H9 (cell line): ENCODE data around the gene RGL4. TPM values are rescaled to one million over a fixed set of nuclear protein-coding genes. Genes with fewer than 3 reads are reported as not detected.

Experiments
- DNase-seq: peaks from one replicate; pipeline ENCODE4 v3.0.0-alpha.2; 2017
- H2AFZ ChIP-seq: one replicate; pipeline ENCODE4 v1.6.1; 2013; ENCODE audit warnings: mild to moderate bottlenecking, low read length, control low read depth, moderate library complexity
- H2AK5ac ChIP-seq: 2 replicates; pipeline ENCODE4 v1.6.1; 2013; ENCODE audit warnings: low read length, control low read depth, mixed read lengths; ENCODE audit not compliant: insufficient read length
- H2BK120ac ChIP-seq: one replicate; pipeline ENCODE4 v1.6.1; 2013; ENCODE audit warnings: low read depth, mild to moderate bottlenecking, low read length, control low read depth, inconsistent platforms; ENCODE audit not compliant: poor library complexity, severe bottlenecking
- H2BK12ac ChIP-seq: 2 replicates; pipeline ENCODE4 v1.6.1; 2013; ENCODE audit warnings: low read length, control low read depth, mixed read lengths, low read depth; ENCODE audit not compliant: insufficient read length
- H2BK15ac ChIP-seq: 2 replicates; pipeline ENCODE4 v1.6.1; 2013; ENCODE audit warnings: low read depth, low read length, control low read depth
- H2BK20ac ChIP-seq: one replicate; pipeline ENCODE4 v1.6.1; 2013; ENCODE audit warnings: low read depth, mild to moderate bottlenecking, low read length, control low read depth, inconsistent platforms; ENCODE audit not compliant: poor library complexity, severe bottlenecking
- H2BK5ac ChIP-seq: 2 replicates; pipeline ENCODE4 v1.6.1; 2013; ENCODE audit warnings: low read length, control low read depth, mixed read lengths; ENCODE audit not compliant: insufficient read length
- H3K14ac ChIP-seq: 2 replicates; pipeline ENCODE4 v1.6.1; 2013; ENCODE audit warnings: low read length, control low read depth; ENCODE audit not compliant: insufficient read depth
- H3K18ac ChIP-seq: 2 replicates; pipeline ENCODE4 v1.6.1; 2013; ENCODE audit warnings: low read depth, mild to moderate bottlenecking, mixed read lengths, low read length, control low read depth; ENCODE audit not compliant: insufficient read length
- H3K23ac ChIP-seq: 2 replicates; pipeline ENCODE4 v1.6.1; 2013; ENCODE audit warnings: low read length, control low read depth, mixed read lengths, low read depth; ENCODE audit not compliant: insufficient read length
- H3K23me2 ChIP-seq: 2 replicates; pipeline ENCODE4 v1.6.1; 2013; ENCODE audit warnings: low read depth, mild to moderate bottlenecking, mixed read lengths, low read length, control low read depth; ENCODE audit not compliant: insufficient read length, poor library complexity, severe bottlenecking
- H3K27ac ChIP-seq: 2 replicates; pipeline ENCODE4 v1.5.1; 2013; ENCODE audit warnings: low read length, control low read depth, mixed read lengths, low read depth; ENCODE audit not compliant: insufficient read length
- H3K27me3 ChIP-seq: 2 replicates; pipeline ENCODE4 v1.6.1; 2013; ENCODE audit warnings: low read length, control low read depth, inconsistent platforms; ENCODE audit not compliant: insufficient read depth
- H3K4ac ChIP-seq: 2 replicates; pipeline ENCODE4 v1.6.1; 2013; ENCODE audit warnings: low read depth, mild to moderate bottlenecking, control low read depth, inconsistent platforms, low read length, moderate library complexity
- H3K4me1 ChIP-seq: 2 replicates; pipeline ENCODE4 v1.6.1; 2013; ENCODE audit warnings: low read length, control low read depth, inconsistent platforms; ENCODE audit not compliant: insufficient read depth
- H3K4me2 ChIP-seq: 2 replicates; pipeline ENCODE4 v1.6.1; 2013; ENCODE audit warnings: low read length, control low read depth, mixed read lengths; ENCODE audit not compliant: insufficient read length, insufficient read depth
- H3K56ac ChIP-seq: 2 replicates; pipeline ENCODE4 v1.6.1; 2013; ENCODE audit warnings: low read depth, mild to moderate bottlenecking, mixed read lengths, low read length, control low read depth; ENCODE audit not compliant: insufficient read length
- H3K79me1 ChIP-seq: 2 replicates; pipeline ENCODE4 v1.6.1; 2013; ENCODE audit warnings: low read depth, mild to moderate bottlenecking, moderate library complexity, low read length, control low read depth, inconsistent platforms; ENCODE audit not compliant: insufficient read depth, poor library complexity, severe bottlenecking
- H3K79me2 ChIP-seq: 2 replicates; pipeline ENCODE4 v1.6.1; 2013; ENCODE audit warnings: low read length, control low read depth, inconsistent platforms; ENCODE audit not compliant: insufficient read depth
- H3K9ac ChIP-seq: 2 replicates; pipeline ENCODE4 v1.6.1; 2013; ENCODE audit warnings: low read length, control low read depth, mixed read lengths; ENCODE audit not compliant: insufficient read length; ENCODE audit errors: extremely low read depth
- H3K9me3 ChIP-seq: one replicate; pipeline ENCODE4 v1.6.1; 2013; ENCODE audit warnings: low read depth, low read length, inconsistent platforms; ENCODE audit not compliant: control insufficient read depth
- H3T11ph ChIP-seq: one replicate; pipeline ENCODE4 v1.6.1; 2013; ENCODE audit warnings: mild to moderate bottlenecking, low read length, control low read depth, inconsistent platforms
- H4K20me1 ChIP-seq: one replicate; pipeline ENCODE4 v1.6.1; 2013; ENCODE audit not compliant: control insufficient read depth, insufficient read length, insufficient read depth
- H4K5ac ChIP-seq: 2 replicates; pipeline ENCODE4 v1.6.1; 2013; ENCODE audit warnings: low read depth, mild to moderate bottlenecking, mixed read lengths, low read length, control low read depth; ENCODE audit not compliant: insufficient read length
- H4K8ac ChIP-seq: replicated peaks from 2 replicates; pipeline ENCODE4 v1.6.1; 2013; ENCODE audit warnings: low read length, control low read depth, mixed read lengths, low read depth; ENCODE audit not compliant: insufficient read length
- H4K91ac ChIP-seq: 2 replicates; pipeline ENCODE4 v1.6.1; 2013; ENCODE audit warnings: low read depth, mild to moderate bottlenecking, moderate library complexity, mixed read lengths, low read length, control low read depth; ENCODE audit not compliant: insufficient read length
- H3K27ac Mint-ChIP-seq, 3 experiments: 2 replicates in 2 of 3; 3 replicates in 1 of 3; pipeline ENCODE4 v1.8.0; 2020 to 2021; ENCODE audit warnings: mixed read lengths in 3 of 3, mild to moderate bottlenecking in 1 of 3, moderate library complexity in 1 of 3
- H3K27me3 Mint-ChIP-seq: 2 replicates; pipeline ENCODE4 v1.8.0; 2021; ENCODE audit warnings: low read depth, mild to moderate bottlenecking, moderate library complexity, mixed read lengths
- H3K36me3 Mint-ChIP-seq, 3 experiments: 2 replicates in 2 of 3; 3 replicates in 1 of 3; pipeline ENCODE4 v1.8.0; 2020 to 2021; ENCODE audit warnings: low read depth in 3 of 3, mixed read lengths in 3 of 3; ENCODE audit not compliant: insufficient read depth in 1 of 3
- H3K4me1 Mint-ChIP-seq, 2 experiments: 2 replicates each; pipeline ENCODE4 v1.8.0; 2020; ENCODE audit warnings: mixed read lengths in 2 of 2
- H3K4me3 Mint-ChIP-seq, 2 experiments: 2 replicates in 1 of 2; 3 replicates in 1 of 2; pipeline ENCODE4 v1.8.0; 2020 to 2021; ENCODE audit warnings: mild to moderate bottlenecking in 2 of 2, mixed read lengths in 2 of 2, moderate library complexity in 1 of 2
- H3K9me3 Mint-ChIP-seq, 2 experiments: 2 replicates in 1 of 2; 3 replicates in 1 of 2; pipeline ENCODE4 v1.8.0; 2020; ENCODE audit warnings: mild to moderate bottlenecking in 2 of 2, mixed read lengths in 2 of 2, moderate library complexity in 1 of 2
- WGBS: extraction: QIAGEN DNeasy Blood & Tissue Kit; methylation state at CpG from one replicate; pipeline ENCODE4 v1.1.7; 2013; ENCODE audit warnings: missing lambda C conversion rate, low lambda C conversion rate, mixed read lengths; ENCODE audit not compliant: insufficient read length; ENCODE audit errors: extremely low coverage; 5-methylcytosine and 5-hydroxymethylcytosine counted together
- total RNA-seq: library from RNA; stranded (reverse); gene quantifications from 2 replicates; pipeline ENCODE4 v1.2.1, GENCODE V29; 2021
- TF ChIP-seq, protein P1 (sequence below): fragments of 200-600 bp; sonication (generic); conservative IDR thresholded peaks from 3 replicates; pipeline ENCODE4 v1.8.0; 2021; ENCODE audit warnings: antibody characterized with exemption, mild to moderate bottlenecking

The RGL4 gene
- total RNA-seq, 1 experiment from 2014 or later, result not detected

DNA sequence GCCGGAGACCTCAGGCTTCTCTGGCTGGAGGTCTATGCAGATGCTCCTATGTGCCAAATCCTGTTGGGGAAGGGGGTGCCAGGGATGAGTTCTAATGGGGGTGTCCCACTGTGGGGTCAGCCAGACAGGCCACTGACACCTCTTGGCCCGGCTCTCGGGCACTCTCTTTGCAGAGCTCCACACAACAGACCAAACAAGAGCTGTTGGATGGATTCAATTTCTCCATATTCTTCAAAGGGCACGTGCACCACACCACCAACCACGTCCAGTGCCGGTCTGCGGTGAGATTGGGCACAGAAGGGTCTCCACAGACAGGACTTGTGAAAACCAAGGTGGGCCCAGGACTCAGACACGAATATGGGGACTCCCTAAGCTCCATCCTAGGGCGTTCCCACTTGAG is 2.2 kb upstream of the RGL4 start:
- no peak overlapping the region for H2BK20ac ChIP-seq

More for the DNA sequence above, 2.2 kb upstream of the RGL4 start:
- no peak overlapping the region for H4K5ac ChIP-seq
- no peaks in the 10 kb centered on the region for H3K9me3 Mint-ChIP-seq
- no peaks in the 10 kb centered on the region for H3K4me1 Mint-ChIP-seq
- no peaks in the 10 kb centered on the region for H3K27me3 ChIP-seq
- H2AFZ ChIP-seq, result no peak overlapping the region
- DNase-seq, result no peak
- peaks cover 14 to 31% (median 26%) of the 10 kb centered on the region in 3 experiments for H3K36me3 Mint-ChIP-seq
- H3K23me2 ChIP-seq, result peaks cover 2% of the 10 kb centered on the region
- no peak overlapping the region for H4K8ac ChIP-seq
- TF ChIP-seq, protein P1, sequence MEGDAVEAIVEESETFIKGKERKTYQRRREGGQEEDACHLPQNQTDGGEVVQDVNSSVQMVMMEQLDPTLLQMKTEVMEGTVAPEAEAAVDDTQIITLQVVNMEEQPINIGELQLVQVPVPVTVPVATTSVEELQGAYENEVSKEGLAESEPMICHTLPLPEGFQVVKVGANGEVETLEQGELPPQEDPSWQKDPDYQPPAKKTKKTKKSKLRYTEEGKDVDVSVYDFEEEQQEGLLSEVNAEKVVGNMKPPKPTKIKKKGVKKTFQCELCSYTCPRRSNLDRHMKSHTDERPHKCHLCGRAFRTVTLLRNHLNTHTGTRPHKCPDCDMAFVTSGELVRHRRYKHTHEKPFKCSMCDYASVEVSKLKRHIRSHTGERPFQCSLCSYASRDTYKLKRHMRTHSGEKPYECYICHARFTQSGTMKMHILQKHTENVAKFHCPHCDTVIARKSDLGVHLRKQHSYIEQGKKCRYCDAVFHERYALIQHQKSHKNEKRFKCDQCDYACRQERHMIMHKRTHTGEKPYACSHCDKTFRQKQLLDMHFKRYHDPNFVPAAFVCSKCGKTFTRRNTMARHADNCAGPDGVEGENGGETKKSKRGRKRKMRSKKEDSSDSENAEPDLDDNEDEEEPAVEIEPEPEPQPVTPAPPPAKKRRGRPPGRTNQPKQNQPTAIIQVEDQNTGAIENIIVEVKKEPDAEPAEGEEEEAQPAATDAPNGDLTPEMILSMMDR, result no peak
- H3K4ac ChIP-seq, result no peak overlapping the region
- no peaks in the 10 kb centered on the region for H3K79me1 ChIP-seq
- H3K14ac ChIP-seq, result no peak overlapping the region
- no peak overlapping the region for H4K91ac ChIP-seq
- H3K79me2 ChIP-seq, result no peaks in the 10 kb centered on the region
- no peak overlapping the region for H2BK120ac ChIP-seq
- H3K27ac Mint-ChIP-seq, result no peak overlapping the region
- H3T11ph ChIP-seq, result no peak overlapping the region
- H3K4me1 ChIP-seq, result no peaks in the 10 kb centered on the region
- no peak overlapping the region for H3K4me2 ChIP-seq
- H3K18ac ChIP-seq, result no peak overlapping the region
- H2BK5ac ChIP-seq, result no peak overlapping the region
- H3K56ac ChIP-seq, result no peak overlapping the region
- peaks cover 3% of the 10 kb centered on the region for H4K20me1 ChIP-seq
- no peak overlapping the region for H3K23ac ChIP-seq
- H2BK15ac ChIP-seq, result no peak overlapping the region
- no peak overlapping the region for H3K4me3 Mint-ChIP-seq
- no peak overlapping the region for H2BK12ac ChIP-seq
- WGBS, result no CpG with 5 or more reads among the region's 9 CpGs
- no peak overlapping the region for H3K9ac ChIP-seq
- H3K27ac ChIP-seq, result no peak overlapping the region
- H3K9me3 ChIP-seq, result no peaks in the 10 kb centered on the region
- no peak overlapping the region for H2AK5ac ChIP-seq
- no peaks in the 10 kb centered on the region for H3K27me3 Mint-ChIP-seq
